Esophagus (tissue), 2 donors: ENCODE measurements around the gene SLC7A5. TPM values are rescaled to one million over a fixed set of nuclear protein-coding genes. Genes with fewer than 3 reads are reported as not detected.

Experiments
- H3K27ac ChIP-seq, 2 donors: one replicate each; pipeline ENCODE4 v1.5.1; 2013; ENCODE audit warnings: low read depth in 2 of 2, mild to moderate bottlenecking in 2 of 2, inconsistent platforms in 1 of 2, low read length in 1 of 2, moderate library complexity in 1 of 2
- H3K27me3 ChIP-seq, 2 donors: one replicate each; pipeline ENCODE4 v1.6.1; 2013; ENCODE audit warnings: low read length in 2 of 2, control low read depth in 1 of 2, mild to moderate bottlenecking in 1 of 2; ENCODE audit not compliant: insufficient read depth in 2 of 2, control insufficient read depth in 1 of 2
- H3K36me3 ChIP-seq, 2 donors: one replicate each; pipeline ENCODE4 v1.6.1; 2013; ENCODE audit warnings: low read length in 1 of 2; ENCODE audit not compliant: control insufficient read depth in 2 of 2, insufficient read depth in 2 of 2
- H3K4me1 ChIP-seq, 2 donors: one replicate each; pipeline ENCODE4 v1.6.1; 2013; ENCODE audit warnings: low read length in 1 of 2; ENCODE audit not compliant: control insufficient read depth in 2 of 2, insufficient read depth in 2 of 2
- H3K4me3 ChIP-seq, 2 donors: one replicate each; pipeline ENCODE4 v1.5.1; 2013; ENCODE audit warnings: low read length in 2 of 2, mild to moderate bottlenecking in 2 of 2, low read depth in 1 of 2, moderate library complexity in 1 of 2
- H3K9me3 ChIP-seq, 2 donors: one replicate each; pipeline ENCODE4 v1.6.1; 2013; ENCODE audit warnings: mild to moderate bottlenecking in 2 of 2, low read depth in 1 of 2, low read length in 1 of 2, moderate library complexity in 1 of 2; ENCODE audit not compliant: control insufficient read depth in 2 of 2, insufficient read depth in 1 of 2
- WGBS, 2 donors: extraction: QIAGEN DNeasy Blood & Tissue Kit; methylation state at CpG; one replicate each; pipeline ENCODE4 v1.1.7; 2013; 5-methylcytosine and 5-hydroxymethylcytosine counted together
- polyA plus RNA-seq, 2 donors: library from polyadenylated mRNA; stranded (reverse); fragments of 200-250 nt; gene quantifications; one replicate each; pipeline ENCODE4 v1.2.3, GENCODE V29; 2013
- donor health status: healthy with polysubstance abuse.
- donor health status: Bipolar disorder and iron deficiency.

The SLC7A5 gene
- polyA plus RNA-seq, 2 donors: 117 to 138 TPM

DNA sequence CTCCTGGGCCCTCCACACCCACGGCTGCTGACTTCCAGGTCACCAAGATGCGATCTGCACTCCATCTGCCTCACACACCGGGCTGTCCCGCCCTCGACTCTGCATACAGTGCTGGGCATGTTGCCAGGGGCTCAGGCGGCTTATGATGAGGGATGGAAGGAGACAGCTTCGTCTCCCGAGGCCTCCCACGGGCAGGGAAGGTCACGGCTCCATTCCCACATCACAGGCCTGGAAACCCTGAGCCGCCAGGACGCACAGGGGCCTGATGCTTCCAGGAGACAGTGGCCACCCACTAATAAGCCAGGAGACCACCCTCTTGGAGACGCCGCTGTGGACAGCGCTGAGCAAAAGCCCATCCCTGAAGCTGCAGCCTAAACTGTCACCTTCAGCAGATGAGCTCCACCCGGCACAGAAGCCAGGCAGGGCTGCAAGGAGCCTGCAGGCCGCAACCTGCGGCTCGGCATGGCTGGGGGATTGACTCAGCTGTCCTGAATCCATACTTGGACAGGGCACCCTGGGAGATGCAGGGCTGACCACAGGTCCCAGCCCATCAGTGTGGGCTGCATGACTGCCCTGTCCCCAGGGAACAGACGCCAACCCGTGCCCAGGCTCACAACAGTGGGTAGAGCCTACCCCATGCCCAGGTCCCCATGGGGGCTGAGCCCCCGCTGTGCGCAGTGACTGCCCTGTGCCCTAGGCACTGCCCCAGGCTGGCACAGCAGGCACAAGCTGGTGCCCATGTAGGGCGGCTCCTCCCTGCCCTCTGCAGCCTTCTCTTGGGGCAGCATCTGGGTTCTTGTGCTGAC is 34.4 kb downstream of the SLC7A5 start:
- Histone ChIP-seq H3K4me1 (peaks cover 7 to 24% of the 10 kb centered on the region in 2 donors), H3K4me3 (peak overlapping the region in 1 of 2 donors; percentile 0), H3K9me3 (peaks cover 0 to 2% of the 10 kb centered on the region in 2 donors), H3K27ac (peak overlapping the region; percentile 74 to 86), H3K36me3 (peaks cover 7 to 49% of the 10 kb centered on the region in 2 donors), H3K27me3 (no peaks in the 10 kb centered on the region)
- 39 to 56% methylated on average over 24 of the region's 24 CpGs for WGBS, 2 donors

DNA sequence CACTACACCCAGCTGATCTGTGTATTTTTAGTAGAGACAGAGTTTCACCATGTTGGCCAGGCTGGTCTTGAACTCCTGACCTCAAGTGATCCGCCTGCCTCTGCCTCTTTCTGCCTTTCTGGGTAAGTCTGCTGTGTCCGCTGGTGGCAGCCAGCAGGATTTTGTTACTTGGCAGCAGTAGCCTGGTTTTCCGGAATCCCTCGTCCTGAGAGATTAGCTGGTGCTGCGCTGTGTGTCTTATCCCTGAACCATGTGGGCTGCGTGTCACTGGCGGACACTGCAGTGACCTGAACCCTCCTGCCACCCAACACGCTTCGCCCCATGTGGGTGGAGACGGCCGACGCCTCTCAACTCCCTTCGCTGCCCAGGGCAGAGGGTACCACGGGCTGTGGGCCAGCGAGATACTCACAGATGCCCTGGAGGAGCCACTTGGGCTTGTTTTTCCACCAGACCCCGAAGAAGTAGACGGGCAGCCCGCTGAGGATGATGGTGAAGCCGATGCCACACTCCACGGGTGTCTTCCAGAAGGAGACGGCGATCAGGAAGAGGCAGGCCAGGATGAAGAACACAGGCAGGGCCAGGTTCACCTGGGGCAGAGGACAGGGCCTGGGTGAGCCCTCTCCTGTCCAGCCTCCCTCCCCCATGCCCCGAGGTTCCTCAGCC is 35.2 kb downstream of the SLC7A5 start:
- Histone ChIP-seq H3K36me3 (peaks cover 7 to 44% of the 10 kb centered on the region in 2 donors), H3K27me3 (no peaks in the 10 kb centered on the region), H3K27ac (peak overlapping the region; percentile 74 to 86), H3K4me1 (peaks cover 7 to 18% of the 10 kb centered on the region in 2 donors), H3K4me3 (peak overlapping the region in 1 of 2 donors; percentile 4), H3K9me3 (peaks cover 0 to 2% of the 10 kb centered on the region in 2 donors)
- 51 to 73% methylated on average over 23 of the region's 23 CpGs for WGBS, 2 donors

DNA sequence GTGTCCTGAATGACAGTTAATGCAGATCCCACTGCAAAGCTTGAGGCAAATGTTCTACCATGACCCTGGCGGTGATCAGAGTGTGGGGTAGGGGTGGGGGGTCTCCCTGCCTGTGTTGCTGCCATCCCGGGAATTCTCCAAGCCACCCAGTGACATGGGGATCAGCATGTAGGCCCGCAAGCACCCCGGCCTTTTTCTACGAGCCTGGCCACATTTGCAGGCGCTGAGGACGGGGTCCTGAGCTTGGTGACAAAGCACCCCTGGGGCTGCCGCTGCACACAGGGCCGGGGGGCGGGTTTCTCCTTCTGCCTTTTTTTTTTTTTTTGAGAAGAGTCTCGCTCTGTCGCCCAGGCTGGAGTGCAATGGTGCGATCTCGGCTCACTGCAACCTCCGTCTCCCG is 35.8 kb downstream of the SLC7A5 start:
- no peaks in the 10 kb centered on the region for H3K27me3 ChIP-seq
- peaks cover 7 to 15% of the 10 kb centered on the region in 2 donors for H3K4me1 ChIP-seq
- H3K36me3 ChIP-seq: peaks cover 7 to 39% of the 10 kb centered on the region in 2 donors
- peak overlapping the region; percentile 18 to 52 for H3K27ac ChIP-seq
- peaks cover 0 to 2% of the 10 kb centered on the region in 2 donors for H3K9me3 ChIP-seq
- H3K4me3 ChIP-seq: no peak overlapping the region
- 64 to 75% methylated on average over 13 to 16 of the region's 16 CpGs for WGBS, 2 donors

DNA sequence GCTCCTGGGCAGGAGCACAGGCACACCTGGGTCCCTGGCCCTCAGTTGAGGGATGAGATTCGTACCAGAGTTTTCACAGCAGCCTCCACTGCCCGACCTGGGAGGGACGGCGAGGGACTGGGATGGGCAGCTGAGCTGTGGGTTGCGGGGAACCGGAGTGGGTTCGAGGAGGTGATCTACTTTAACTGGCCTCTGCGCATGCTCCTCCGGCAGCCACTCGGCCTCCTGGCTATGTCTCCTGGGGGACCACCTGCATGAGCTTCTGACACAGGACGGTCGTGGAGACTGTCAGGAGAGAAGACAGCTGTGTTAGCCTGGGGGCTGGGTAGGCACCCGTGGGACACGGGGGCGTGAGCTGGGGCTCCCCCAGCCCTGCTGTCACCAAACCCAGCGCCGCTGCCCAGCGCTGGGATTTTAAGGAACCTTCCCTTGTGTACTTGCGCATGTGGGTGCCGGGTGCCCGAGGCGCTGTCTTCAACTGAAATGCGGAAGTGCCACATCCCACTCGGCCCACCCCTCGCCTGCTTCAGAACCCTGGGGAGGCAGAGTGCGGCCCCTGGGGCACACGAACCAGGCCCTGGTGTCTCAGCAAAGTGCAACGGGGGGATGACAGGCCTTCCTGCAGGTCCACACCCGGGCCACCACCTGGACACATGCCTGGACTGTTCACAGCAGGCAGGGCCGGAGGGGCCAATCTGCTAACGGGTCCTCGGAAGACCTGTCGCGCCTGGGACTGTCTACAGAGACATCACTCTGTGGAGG is 36.4 kb downstream of the SLC7A5 start:
- Histone ChIP-seq H3K4me3 (no peak overlapping the region), H3K27ac (peak overlapping the region; percentile 18 to 52), H3K27me3 (no peaks in the 10 kb centered on the region), H3K4me1 (peaks cover 7 to 17% of the 10 kb centered on the region in 2 donors), H3K9me3 (peaks cover 0 to 2% of the 10 kb centered on the region in 2 donors), H3K36me3 (peaks cover 7 to 35% of the 10 kb centered on the region in 2 donors)
- 58 to 70% methylated on average over 34 of the region's 34 CpGs for WGBS, 2 donors

DNA sequence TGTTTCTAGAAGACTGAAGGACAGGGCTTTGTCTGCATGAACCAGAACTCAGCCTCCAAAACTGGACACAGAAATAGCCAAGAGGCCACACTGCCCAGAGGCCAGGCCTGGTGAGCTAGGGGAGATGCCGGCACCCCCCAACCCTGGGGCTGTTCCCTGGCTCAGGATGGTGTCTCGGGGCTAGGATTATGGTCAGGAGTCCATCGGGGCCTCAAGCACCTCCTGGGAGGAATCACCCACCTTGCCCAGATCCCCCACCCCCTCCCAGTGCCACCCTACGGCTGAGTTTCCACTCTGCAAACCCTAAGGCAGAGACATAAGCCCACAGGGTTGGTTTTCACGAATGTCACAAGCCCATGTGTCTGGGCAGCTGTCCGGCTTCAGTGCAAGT is 37.2 kb downstream of the SLC7A5 start:
- peaks cover 4 to 15% of the 10 kb centered on the region in 2 donors for H3K4me1 ChIP-seq

DNA sequence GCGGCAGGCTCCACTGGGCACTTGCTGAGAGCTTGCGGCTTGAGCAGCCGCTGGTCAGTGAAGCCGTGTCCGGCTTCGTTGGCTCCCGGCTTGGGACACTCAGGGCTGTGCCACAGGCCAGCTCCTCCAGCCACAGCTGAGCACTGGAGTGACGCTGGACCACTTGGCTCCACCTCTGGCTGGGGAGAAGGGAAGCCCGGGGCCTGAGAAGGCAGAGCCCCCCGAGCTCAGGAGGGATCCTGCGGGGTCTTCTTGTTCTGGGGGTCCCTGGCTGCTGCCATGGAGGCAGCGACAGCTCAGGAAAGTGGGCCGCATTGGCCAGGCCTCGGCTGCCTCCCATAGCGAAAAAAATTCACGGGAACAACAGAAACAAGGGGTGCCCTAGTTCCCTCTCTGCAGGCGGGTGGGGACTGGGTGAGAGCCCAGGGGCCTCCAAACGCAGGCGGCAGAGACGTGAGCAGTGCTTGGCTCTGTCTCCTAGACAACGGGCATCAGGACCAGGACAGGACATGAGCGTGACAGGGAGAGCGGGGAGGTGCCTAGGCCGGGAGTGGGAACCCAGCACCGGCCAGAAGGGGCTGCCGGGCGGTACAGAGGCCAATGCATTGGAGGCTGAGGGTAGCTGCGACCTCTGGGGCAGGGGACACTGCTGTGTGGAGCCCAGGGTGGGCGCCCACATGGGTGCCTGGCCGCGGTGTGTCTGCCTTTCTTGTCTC is 37.7 kb downstream of the SLC7A5 start:
- H3K4me1 ChIP-seq: peaks cover 0 to 12% of the 10 kb centered on the region in 2 donors
- H3K27me3 ChIP-seq: no peaks in the 10 kb centered on the region
- H3K4me3 ChIP-seq: no peak overlapping the region
- peak overlapping the region; percentile 52 to 66 for H3K27ac ChIP-seq
- H3K9me3 ChIP-seq: no peaks in the 10 kb centered on the region
- H3K36me3 ChIP-seq: peaks cover 7 to 29% of the 10 kb centered on the region in 2 donors
- WGBS, 2 donors: 60 to 72% methylated on average over 31 of the region's 31 CpGs

More for the DNA sequence above, 37.2 kb downstream of the SLC7A5 start:
- Histone ChIP-seq H3K27ac (peak overlapping the region; percentile 52 to 66), H3K4me3 (no peak overlapping the region), H3K27me3 (no peaks in the 10 kb centered on the region), H3K9me3 (no peaks in the 10 kb centered on the region), H3K36me3 (peaks cover 7 to 32% of the 10 kb centered on the region in 2 donors)
- 55 to 64% methylated on average over 6 of the region's 6 CpGs for WGBS, 2 donors

DNA sequence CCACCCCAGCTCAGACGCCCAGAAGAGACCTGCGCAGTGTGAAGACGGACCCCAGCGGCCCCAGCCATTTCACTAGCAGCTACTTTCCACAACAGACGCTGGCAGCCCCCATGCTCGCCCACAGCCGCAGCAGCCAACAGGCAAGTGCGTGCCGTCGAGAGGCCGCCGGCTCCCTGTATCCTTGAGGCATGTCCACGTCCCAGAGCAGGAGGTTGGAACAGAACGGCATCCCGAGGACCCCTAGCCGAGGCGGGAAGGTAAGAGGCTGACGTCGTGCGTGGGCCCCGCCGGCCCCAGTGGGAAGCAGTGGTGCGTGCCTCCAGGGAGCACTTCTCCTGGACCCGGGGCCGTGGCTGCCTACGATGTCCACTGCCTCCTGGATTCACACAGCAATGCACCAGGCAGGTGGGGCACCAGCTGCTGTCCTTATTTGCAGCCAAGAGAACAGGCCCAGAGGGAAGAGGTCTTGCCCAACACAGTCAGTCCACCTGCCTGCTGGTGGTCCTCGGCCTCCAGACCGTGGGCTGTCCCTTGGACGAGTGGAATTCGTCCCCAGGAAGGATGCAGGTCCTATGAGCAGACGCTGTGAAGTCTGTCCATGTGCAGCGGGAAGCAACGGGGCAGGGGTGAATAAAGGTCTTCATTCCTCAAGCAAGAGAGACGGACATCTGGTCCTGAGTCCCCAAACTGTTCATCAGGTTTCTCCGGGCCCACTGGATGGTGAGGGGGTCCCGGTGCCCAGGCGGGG is 38.5 kb downstream of the SLC7A5 start:
- 54 to 72% methylated on average over 37 of the region's 37 CpGs for WGBS, 2 donors
- H3K4me1 ChIP-seq: peaks cover 0 to 12% of the 10 kb centered on the region in 2 donors

DNA sequence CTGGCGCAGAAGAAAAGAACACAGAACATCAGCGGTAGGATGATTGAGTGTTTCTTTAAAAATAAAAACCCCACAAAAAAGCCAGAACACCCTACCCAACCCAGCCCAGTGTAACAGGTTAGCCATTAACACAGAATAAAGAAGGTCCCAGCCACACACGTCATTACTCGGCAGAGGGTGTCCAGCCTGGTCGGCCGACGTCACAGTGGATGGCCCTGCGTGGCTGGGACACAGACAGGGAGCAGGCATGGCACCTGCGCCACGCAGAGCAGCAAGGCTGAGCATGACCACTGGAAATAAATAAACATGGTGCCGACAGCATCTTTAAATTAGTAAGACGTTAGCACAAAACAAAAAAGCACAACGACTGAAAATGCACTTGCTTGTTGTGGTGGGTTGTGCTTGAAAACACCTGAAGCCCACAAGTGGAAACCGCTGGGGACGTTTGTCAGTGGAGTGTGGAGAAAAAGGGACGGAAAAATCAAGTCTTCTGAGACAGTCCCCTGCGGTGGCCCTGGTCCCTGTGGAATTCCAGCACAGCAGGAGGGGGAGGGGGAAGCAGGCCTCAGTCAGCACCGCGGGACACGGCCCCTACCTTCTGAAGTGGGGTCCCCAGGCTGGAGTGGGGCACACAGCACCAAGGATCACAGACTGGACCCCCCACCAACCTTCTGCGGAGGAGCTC is 39.2 kb downstream of the SLC7A5 start:
- Histone ChIP-seq H3K9me3 (no peaks in the 10 kb centered on the region), H3K27me3 (no peaks in the 10 kb centered on the region), H3K4me3 (no peak overlapping the region), H3K4me1 (peaks cover 0 to 10% of the 10 kb centered on the region in 2 donors), H3K36me3 (peaks cover 2 to 21% of the 10 kb centered on the region in 2 donors), H3K27ac (peak overlapping the region; percentile 52 to 66)
- WGBS, 2 donors: 53 to 72% methylated on average over 21 of the region's 21 CpGs

More for the DNA sequence above, 38.5 kb downstream of the SLC7A5 start:
- Histone ChIP-seq H3K27ac (peak overlapping the region; percentile 52 to 66), H3K27me3 (no peaks in the 10 kb centered on the region), H3K36me3 (peaks cover 2 to 23% of the 10 kb centered on the region in 2 donors), H3K9me3 (no peaks in the 10 kb centered on the region), H3K4me3 (no peak overlapping the region)
